ENCODE measurements around the gene PLA2G6.

GRCh38 chr22:38070250-38070921 lies 111.2 kb downstream of the PLA2G6 start:
- TF ChIP-seq PCBP1 (IDR thresholded peaks at IDR 0.05; ENCODE audit: low read depth, low read length, poor library complexity, severe bottlenecking) (no peak), ZBTB12 (CRISPR knock-in tag; IDR thresholded peaks at IDR 0.05) (no peak), MEF2D (tag; conservative IDR thresholded peaks at IDR 0.05; ENCODE audit: low read depth) (no peak), SFPQ (IDR thresholded peaks at IDR 0.05; ENCODE audit: low read depth, low read length) (no peak), FOXA3 (CRISPR knock-in tag; conservative IDR thresholded peaks at IDR 0.05 in 1 of 2, IDR thresholded peaks at IDR 0.05 in 1 of 2) (no peak), ZNF583 (CRISPR knock-in tag; IDR thresholded peaks at IDR 0.05) (no peak), HDAC2 (IDR thresholded peaks at IDR 0.05) (no peak), EZH2 (IDR thresholded peaks at IDR 0.05; ENCODE audit: borderline replicate concordance, low read depth, low read length) (no peak), FIP1L1 (IDR thresholded peaks at IDR 0.05; ENCODE audit: low read depth, low read length, poor library complexity, severe bottlenecking) (no peak), CTCF (IDR thresholded peaks at IDR 0.05 in 2 of 3, conservative IDR thresholded peaks at IDR 0.05 in 1 of 3; ENCODE audit: insufficient read depth in 2 of 3, low read depth in 1 of 3, low read length in 3 of 3) (no peak), POLR2A (conservative IDR thresholded peaks at IDR 0.05) (no peak), FOSL1 (tag; conservative IDR thresholded peaks at IDR 0.05) (no peak)

Measured in K562 (cell line).